ENCODE results near the gene PTPRA. TPM values are rescaled to one million over a fixed set of nuclear protein-coding genes. Genes with fewer than 3 reads are reported as not detected.
"Not testable (repeated sequence)": the region's sequence is repeated elsewhere in the genome, so short reads cannot be mapped to it uniquely, and the experiment has no call there.

Gene PTPRA
- total RNA-seq, 4 donors from 2014 or later: 55.0 to 78.0 (median 68.2) TPM

GRCh38 chr20:2894221-2894620 is 20.9 kb downstream of the PTPRA start:
- ATAC-seq (ENCODE audit: low FRiP score): no peak

DNA sequence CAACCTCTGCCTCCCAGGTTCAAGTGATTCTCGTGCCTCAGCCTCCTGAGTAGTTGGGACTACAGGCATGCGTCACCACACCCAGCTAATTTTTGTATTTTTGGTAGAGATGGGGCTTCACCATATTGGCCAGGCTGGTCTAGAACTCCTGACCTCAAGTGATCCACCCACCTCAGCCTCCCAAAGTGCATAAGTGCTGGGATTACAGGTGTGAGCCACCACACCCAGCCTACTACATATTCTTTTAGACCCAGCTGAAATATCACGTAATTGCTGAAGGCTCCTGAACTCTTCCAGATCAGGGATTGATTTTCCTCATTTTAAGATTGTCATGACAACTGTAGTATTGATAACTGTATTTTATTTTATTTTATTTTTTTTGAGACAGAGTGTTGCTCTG is 21.9 kb downstream of the PTPRA start:
- not testable (repeated sequence) for DNase-seq (ENCODE audit: low spot score); ATAC-seq (ENCODE audit: low FRiP score)

More at GRCh38 chr20:2894221-2894620, 20.9 kb downstream of the PTPRA start:
- no peak for DNase-seq (ENCODE audit: low spot score)
- TF ChIP-seq, protein P1, sequence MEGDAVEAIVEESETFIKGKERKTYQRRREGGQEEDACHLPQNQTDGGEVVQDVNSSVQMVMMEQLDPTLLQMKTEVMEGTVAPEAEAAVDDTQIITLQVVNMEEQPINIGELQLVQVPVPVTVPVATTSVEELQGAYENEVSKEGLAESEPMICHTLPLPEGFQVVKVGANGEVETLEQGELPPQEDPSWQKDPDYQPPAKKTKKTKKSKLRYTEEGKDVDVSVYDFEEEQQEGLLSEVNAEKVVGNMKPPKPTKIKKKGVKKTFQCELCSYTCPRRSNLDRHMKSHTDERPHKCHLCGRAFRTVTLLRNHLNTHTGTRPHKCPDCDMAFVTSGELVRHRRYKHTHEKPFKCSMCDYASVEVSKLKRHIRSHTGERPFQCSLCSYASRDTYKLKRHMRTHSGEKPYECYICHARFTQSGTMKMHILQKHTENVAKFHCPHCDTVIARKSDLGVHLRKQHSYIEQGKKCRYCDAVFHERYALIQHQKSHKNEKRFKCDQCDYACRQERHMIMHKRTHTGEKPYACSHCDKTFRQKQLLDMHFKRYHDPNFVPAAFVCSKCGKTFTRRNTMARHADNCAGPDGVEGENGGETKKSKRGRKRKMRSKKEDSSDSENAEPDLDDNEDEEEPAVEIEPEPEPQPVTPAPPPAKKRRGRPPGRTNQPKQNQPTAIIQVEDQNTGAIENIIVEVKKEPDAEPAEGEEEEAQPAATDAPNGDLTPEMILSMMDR (IDR thresholded peaks at IDR 0.05): no peak

DNA sequence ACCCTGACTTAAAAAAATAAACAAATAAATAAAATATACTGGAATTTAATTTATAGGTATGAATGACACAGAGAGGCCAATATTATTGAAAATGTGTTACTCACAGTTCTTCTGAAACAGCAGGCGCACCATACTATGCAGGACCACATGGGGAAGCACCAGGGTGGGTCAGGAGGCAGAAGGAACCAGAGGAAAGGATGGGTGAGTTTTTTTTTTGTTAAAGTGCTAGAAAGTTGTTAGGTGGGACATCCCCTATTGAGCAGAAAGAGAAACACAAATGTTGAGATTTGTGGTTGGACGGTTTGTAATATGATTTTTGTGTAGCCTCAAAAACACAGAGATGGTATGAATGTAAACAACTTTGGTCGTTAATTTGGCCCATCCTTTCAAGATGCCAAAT is 26.0 kb downstream of the PTPRA start:
- ATAC-seq (ENCODE audit: low FRiP score) (no peak), DNase-seq (ENCODE audit: low spot score) (no peak)
- TF ChIP-seq, protein P1 (IDR thresholded peaks at IDR 0.05): no peak

DNA sequence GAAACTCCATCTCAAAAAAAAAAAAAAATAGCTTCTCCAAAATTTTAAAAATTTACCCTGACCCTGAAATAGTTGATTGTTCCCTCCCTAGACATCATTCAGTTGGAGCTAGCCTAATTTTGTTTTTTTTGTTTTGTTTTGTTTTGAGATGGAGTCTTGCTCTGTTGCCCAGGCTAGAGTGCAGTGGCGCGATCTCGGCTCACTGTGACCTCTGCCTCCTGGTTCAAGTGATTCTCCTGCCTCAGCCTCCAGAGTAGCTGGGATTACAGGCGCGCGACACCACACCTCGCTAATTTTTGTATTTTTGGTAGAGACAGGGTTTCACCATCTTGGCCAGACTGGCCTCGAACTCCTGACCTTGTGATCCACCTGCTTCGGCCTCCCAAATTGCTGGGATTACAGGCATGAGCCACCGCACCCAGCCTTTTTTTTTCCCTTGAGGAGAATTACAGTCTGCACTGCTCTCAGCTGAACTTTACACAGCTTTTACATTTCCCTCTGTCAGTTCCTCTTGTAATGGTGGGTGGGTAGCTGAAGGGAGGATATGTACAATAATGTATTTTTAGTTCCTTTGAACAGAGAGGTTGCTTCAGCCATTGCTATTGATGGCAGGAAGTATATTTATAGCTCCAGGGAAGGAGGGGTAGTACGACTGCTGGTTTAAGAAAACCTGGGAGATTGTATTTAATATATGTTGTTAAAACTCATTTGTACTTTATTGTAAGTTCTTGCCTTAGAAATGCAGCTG is 27.7 kb downstream of the PTPRA start:
- ATAC-seq (ENCODE audit: low FRiP score) (no peak), DNase-seq (ENCODE audit: low spot score) (no peak)
- TF ChIP-seq, protein P1 (IDR thresholded peaks at IDR 0.05): no peak

GRCh38 chr20:2902291-2902690 is 29.0 kb downstream of the PTPRA start:
- DNase-seq (ENCODE audit: low spot score): no peak
- TF ChIP-seq, protein P1 (IDR thresholded peaks at IDR 0.05): no peak
- ATAC-seq (ENCODE audit: low FRiP score): no peak

GRCh38 chr20:2902818-2903217 is 29.5 kb downstream of the PTPRA start:
- DNase-seq (ENCODE audit: low spot score) (no peak), ATAC-seq (ENCODE audit: low FRiP score) (no peak)
- TF ChIP-seq, protein P1 (IDR thresholded peaks at IDR 0.05): no peak

DNA sequence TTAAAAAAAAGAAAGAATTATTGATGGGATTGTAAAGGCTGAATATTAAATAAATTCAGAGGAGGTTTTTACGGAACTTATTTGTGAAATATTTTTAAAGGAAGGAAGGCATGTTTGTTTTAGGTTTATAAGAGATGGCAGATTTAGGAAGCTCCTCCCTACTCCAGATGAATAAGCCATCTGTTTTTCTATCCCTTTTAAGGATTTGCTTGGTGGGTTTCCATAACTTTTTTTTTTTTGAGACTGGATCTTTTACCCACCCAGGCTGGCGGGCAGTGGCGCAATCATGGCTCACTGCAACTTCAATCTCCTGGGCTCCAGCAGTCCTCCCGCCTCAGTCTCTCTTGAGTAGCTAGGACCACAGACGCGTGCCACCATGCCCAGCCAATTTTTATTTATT is 30.4 kb downstream of the PTPRA start:
- TF ChIP-seq, protein P1 (IDR thresholded peaks at IDR 0.05): no peak
- ATAC-seq (ENCODE audit: low FRiP score) (no peak), DNase-seq (ENCODE audit: low spot score) (no peak)
